WTC11 (cell line): Measurements from ENCODE around the gene OR4B1. TPM values are rescaled to one million over a fixed set of nuclear protein-coding genes. Genes with fewer than 3 reads are reported as not detected.

Experiments used
- ATAC-seq: fragments of 200-7000 bp; cut with Tn5 transposase; 2 replicates; pipeline ENCODE4 v1.10.0; 2021; ENCODE audit warnings: mild to moderate bottlenecking, moderate library complexity
- CTCF ChIA-PET: fragments of 300-600 bp; sonication (Branson Sonifier 250); formaldehyde crosslinking; loops from one replicate; lab custom pipeline; 2021; ENCODE audit warnings: antibody characterized with exemption; lab: Charles Lee
- POLR2A ChIA-PET: fragments of 350-600 bp; sonication (Branson Sonifier 250); formaldehyde crosslinking; loops from one replicate; lab custom pipeline; 2021; ENCODE audit warnings: antibody characterized with exemption; lab: Charles Lee
- DNase-seq: peaks from one replicate; pipeline ENCODE4 v3.0.0; 2021; ENCODE audit warnings: low spot score
- H3K27ac Mint-ChIP-seq: 2 replicates; pipeline ENCODE4 v1.8.0; 2021; ENCODE audit warnings: mixed read lengths
- H3K27me3 Mint-ChIP-seq: 2 replicates; pipeline ENCODE4 v1.8.0; 2021; ENCODE audit warnings: low read depth, mild to moderate bottlenecking, moderate library complexity, mixed read lengths
- H3K36me3 Mint-ChIP-seq: 2 replicates; pipeline ENCODE4 v1.8.0; 2021; ENCODE audit warnings: mixed read lengths
- H3K4me1 Mint-ChIP-seq: 2 replicates; pipeline ENCODE4 v1.8.0; 2022; ENCODE audit warnings: mixed read lengths
- H3K4me3 Mint-ChIP-seq: 2 replicates; pipeline ENCODE4 v1.8.0; 2021; ENCODE audit warnings: mild to moderate bottlenecking, moderate library complexity, mixed read lengths
- H3K9me3 Mint-ChIP-seq: 2 replicates; pipeline ENCODE4 v1.8.0; 2021; ENCODE audit warnings: mixed read lengths
- CREM ChIP-seq: sonication (generic); formaldehyde crosslinking; IDR thresholded peaks from 2 replicates; pipeline ENCODE4 v1.8.1; 2022; ENCODE audit warnings: mild to moderate bottlenecking, missing genetic modification reagents, moderate library complexity
- EMX1 ChIP-seq: fragments of 250-450 bp; sonication (Bioruptor Pico); IDR thresholded peaks from 2 replicates; pipeline ENCODE4 v1.8.0; 2021; ENCODE audit warnings: mild to moderate bottlenecking
- FOXJ3 ChIP-seq: sonication (generic); formaldehyde crosslinking; IDR thresholded peaks from 2 replicates; pipeline ENCODE4 v1.9.0; 2021; ENCODE audit warnings: missing genetic modification reagents, mild to moderate bottlenecking, borderline replicate concordance
- FOXP1 ChIP-seq: sonication (generic); formaldehyde crosslinking; IDR thresholded peaks from 2 replicates; pipeline ENCODE4 v1.8.0; 2022; ENCODE audit warnings: missing genetic modification reagents, mild to moderate bottlenecking, moderate library complexity, borderline replicate concordance
- GRHL2 ChIP-seq: fragments of 250-450 bp; sonication (Bioruptor Pico); IDR thresholded peaks from 2 replicates; pipeline ENCODE4 v1.8.0; 2022; ENCODE audit warnings: mild to moderate bottlenecking, moderate library complexity; ENCODE audit not compliant: insufficient replicate concordance, severe bottlenecking
- JUN ChIP-seq: sonication (generic); formaldehyde crosslinking; IDR thresholded peaks from 2 replicates; pipeline ENCODE4 v1.8.0; 2023; ENCODE audit warnings: mild to moderate bottlenecking, missing genetic modification reagents
- NFYB ChIP-seq: sonication (generic); formaldehyde crosslinking; conservative IDR thresholded peaks from 2 replicates; pipeline ENCODE4 v1.8.0; 2022; ENCODE audit warnings: low read depth, missing genetic modification reagents
- NR1H2 ChIP-seq: sonication (generic); formaldehyde crosslinking; IDR thresholded peaks from 2 replicates; pipeline ENCODE4 v1.9.0; 2021; ENCODE audit warnings: mild to moderate bottlenecking, moderate library complexity, missing genetic modification reagents
- NR2C2 ChIP-seq: sonication (generic); formaldehyde crosslinking; IDR thresholded peaks from 2 replicates; pipeline ENCODE4 v1.8.0; 2022; ENCODE audit warnings: mild to moderate bottlenecking, missing genetic modification reagents
- RELA ChIP-seq: sonication (generic); formaldehyde crosslinking; IDR thresholded peaks from 2 replicates; pipeline ENCODE4 v1.8.1; 2022; ENCODE audit warnings: missing genetic modification reagents, mild to moderate bottlenecking, borderline replicate concordance
- RORB ChIP-seq: fragments of 250-450 bp; sonication (Bioruptor Pico); IDR thresholded peaks from 2 replicates; pipeline ENCODE4 v1.9.0; 2021; ENCODE audit warnings: mild to moderate bottlenecking
- ZNF416 ChIP-seq: fragments of 250-450 bp; sonication (Bioruptor Pico); IDR thresholded peaks from 2 replicates; pipeline ENCODE4 v1.9.0; 2021; ENCODE audit warnings: mild to moderate bottlenecking, inconsistent platforms
- ZNF423 ChIP-seq: fragments of 250-450 bp; sonication (Bioruptor Pico); IDR thresholded peaks from 2 replicates; pipeline ENCODE4 v2.1.2; 2022; ENCODE audit warnings: mild to moderate bottlenecking, moderate library complexity
- total RNA-seq: library from RNA; stranded (reverse); gene quantifications from 3 replicates; pipeline ENCODE4 v1.2.3, GENCODE V29; 2021
- TF ChIP-seq, protein P1 (sequence below): sonication (generic); formaldehyde crosslinking; IDR thresholded peaks from 2 replicates; pipeline ENCODE4 v1.8.0; 2023; ENCODE audit warnings: missing genetic modification reagents, mild to moderate bottlenecking, borderline replicate concordance
- TF ChIP-seq, protein P2 (sequence below): sonication (generic); formaldehyde crosslinking; IDR thresholded peaks from 2 replicates; pipeline ENCODE4 v1.8.0; 2022; ENCODE audit warnings: mild to moderate bottlenecking, missing genetic modification reagents
- TF ChIP-seq, protein P3 (sequence below): sonication (generic); formaldehyde crosslinking; IDR thresholded peaks from 2 replicates; pipeline ENCODE4 v1.8.1; 2023; ENCODE audit warnings: mild to moderate bottlenecking, moderate library complexity, missing genetic modification reagents
- TF ChIP-seq, protein P4 (sequence below): sonication (generic); formaldehyde crosslinking; IDR thresholded peaks from 2 replicates; pipeline ENCODE4 v1.8.0; 2022; ENCODE audit warnings: mild to moderate bottlenecking, missing genetic modification reagents
- TF ChIP-seq, protein P5 (sequence below): sonication (generic); formaldehyde crosslinking; conservative IDR thresholded peaks from 2 replicates; pipeline ENCODE4 v1.8.1; 2023; ENCODE audit warnings: mild to moderate bottlenecking, low read depth, missing genetic modification reagents, moderate library complexity
- TF ChIP-seq, protein P6 (sequence below): sonication (generic); formaldehyde crosslinking; IDR thresholded peaks from 2 replicates; pipeline ENCODE4 v1.8.1; 2022; ENCODE audit warnings: low read depth, mild to moderate bottlenecking, moderate library complexity, missing genetic modification reagents, borderline replicate concordance
- TF ChIP-seq, protein P7 (sequence below): sonication (generic); formaldehyde crosslinking; IDR thresholded peaks from 2 replicates; pipeline ENCODE4 v1.8.1; 2022; ENCODE audit warnings: missing genetic modification reagents, borderline replicate concordance

The OR4B1 gene
- total RNA-seq, 1 experiment from 2014 or later = not detected

DNA sequence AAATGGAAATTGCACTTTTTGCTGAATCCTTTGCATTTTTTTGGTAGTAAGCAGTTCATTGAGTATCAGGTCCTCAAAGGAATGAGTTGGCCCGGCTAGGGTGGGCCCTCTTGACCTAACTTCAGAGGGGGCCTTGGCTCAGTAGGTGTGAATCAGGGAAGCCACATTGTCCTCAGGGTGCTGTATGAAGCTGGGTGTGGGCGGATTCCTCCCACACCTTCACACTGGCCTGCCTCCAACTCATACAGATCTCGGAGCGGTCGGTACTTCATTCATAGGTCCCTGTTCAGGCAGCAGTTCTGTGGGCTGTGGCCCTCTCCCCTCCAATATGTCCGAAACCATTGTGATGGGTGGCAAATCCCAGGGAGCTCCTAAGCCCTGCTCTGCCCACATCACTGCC lies 47.4 kb upstream of the OR4B1 start:
- TF ChIP-seq ZNF423 (CRISPR knock-in tag) (no peak), FOXP1 (no peak), RORB (CRISPR knock-in tag) (no peak), NR1H2 (CRISPR knock-in tag) (no peak), FOXJ3 (CRISPR knock-in tag) (no peak), JUN (CRISPR knock-in tag) (no peak), CREM (CRISPR knock-in tag) (no peak), EMX1 (CRISPR knock-in tag) (no peak), NFYB (CRISPR knock-in tag) (no peak), ZNF416 (CRISPR knock-in tag) (no peak), NR2C2 (CRISPR knock-in tag) (no peak), GRHL2 (no peak), RELA (CRISPR knock-in tag) (no peak)
- TF ChIP-seq, protein P1, sequence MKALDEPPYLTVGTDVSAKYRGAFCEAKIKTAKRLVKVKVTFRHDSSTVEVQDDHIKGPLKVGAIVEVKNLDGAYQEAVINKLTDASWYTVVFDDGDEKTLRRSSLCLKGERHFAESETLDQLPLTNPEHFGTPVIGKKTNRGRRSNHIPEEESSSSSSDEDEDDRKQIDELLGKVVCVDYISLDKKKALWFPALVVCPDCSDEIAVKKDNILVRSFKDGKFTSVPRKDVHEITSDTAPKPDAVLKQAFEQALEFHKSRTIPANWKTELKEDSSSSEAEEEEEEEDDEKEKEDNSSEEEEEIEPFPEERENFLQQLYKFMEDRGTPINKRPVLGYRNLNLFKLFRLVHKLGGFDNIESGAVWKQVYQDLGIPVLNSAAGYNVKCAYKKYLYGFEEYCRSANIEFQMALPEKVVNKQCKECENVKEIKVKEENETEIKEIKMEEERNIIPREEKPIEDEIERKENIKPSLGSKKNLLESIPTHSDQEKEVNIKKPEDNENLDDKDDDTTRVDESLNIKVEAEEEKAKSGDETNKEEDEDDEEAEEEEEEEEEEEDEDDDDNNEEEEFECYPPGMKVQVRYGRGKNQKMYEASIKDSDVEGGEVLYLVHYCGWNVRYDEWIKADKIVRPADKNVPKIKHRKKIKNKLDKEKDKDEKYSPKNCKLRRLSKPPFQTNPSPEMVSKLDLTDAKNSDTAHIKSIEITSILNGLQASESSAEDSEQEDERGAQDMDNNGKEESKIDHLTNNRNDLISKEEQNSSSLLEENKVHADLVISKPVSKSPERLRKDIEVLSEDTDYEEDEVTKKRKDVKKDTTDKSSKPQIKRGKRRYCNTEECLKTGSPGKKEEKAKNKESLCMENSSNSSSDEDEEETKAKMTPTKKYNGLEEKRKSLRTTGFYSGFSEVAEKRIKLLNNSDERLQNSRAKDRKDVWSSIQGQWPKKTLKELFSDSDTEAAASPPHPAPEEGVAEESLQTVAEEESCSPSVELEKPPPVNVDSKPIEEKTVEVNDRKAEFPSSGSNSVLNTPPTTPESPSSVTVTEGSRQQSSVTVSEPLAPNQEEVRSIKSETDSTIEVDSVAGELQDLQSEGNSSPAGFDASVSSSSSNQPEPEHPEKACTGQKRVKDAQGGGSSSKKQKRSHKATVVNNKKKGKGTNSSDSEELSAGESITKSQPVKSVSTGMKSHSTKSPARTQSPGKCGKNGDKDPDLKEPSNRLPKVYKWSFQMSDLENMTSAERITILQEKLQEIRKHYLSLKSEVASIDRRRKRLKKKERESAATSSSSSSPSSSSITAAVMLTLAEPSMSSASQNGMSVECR (CRISPR knock-in tag) = no peak
- TF ChIP-seq, protein P2, sequence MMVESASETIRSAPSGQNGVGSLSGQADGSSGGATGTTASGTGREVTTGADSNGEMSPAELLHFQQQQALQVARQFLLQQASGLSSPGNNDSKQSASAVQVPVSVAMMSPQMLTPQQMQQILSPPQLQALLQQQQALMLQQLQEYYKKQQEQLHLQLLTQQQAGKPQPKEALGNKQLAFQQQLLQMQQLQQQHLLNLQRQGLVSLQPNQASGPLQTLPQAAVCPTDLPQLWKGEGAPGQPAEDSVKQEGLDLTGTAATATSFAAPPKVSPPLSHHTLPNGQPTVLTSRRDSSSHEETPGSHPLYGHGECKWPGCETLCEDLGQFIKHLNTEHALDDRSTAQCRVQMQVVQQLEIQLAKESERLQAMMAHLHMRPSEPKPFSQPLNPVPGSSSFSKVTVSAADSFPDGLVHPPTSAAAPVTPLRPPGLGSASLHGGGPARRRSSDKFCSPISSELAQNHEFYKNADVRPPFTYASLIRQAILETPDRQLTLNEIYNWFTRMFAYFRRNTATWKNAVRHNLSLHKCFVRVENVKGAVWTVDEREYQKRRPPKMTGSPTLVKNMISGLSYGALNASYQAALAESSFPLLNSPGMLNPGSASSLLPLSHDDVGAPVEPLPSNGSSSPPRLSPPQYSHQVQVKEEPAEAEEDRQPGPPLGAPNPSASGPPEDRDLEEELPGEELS = no peak
- TF ChIP-seq, protein P3, sequence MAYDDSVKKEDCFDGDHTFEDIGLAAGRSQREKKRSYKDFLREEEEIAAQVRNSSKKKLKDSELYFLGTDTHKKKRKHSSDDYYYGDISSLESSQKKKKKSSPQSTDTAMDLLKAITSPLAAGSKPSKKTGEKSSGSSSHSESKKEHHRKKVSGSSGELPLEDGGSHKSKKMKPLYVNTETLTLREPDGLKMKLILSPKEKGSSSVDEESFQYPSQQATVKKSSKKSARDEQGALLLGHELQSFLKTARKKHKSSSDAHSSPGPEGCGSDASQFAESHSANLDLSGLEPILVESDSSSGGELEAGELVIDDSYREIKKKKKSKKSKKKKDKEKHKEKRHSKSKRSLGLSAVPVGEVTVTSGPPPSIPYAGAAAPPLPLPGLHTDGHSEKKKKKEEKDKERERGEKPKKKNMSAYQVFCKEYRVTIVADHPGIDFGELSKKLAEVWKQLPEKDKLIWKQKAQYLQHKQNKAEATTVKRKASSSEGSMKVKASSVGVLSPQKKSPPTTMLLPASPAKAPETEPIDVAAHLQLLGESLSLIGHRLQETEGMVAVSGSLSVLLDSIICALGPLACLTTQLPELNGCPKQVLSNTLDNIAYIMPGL (CRISPR knock-in tag) = no peak
- TF ChIP-seq, protein P4, sequence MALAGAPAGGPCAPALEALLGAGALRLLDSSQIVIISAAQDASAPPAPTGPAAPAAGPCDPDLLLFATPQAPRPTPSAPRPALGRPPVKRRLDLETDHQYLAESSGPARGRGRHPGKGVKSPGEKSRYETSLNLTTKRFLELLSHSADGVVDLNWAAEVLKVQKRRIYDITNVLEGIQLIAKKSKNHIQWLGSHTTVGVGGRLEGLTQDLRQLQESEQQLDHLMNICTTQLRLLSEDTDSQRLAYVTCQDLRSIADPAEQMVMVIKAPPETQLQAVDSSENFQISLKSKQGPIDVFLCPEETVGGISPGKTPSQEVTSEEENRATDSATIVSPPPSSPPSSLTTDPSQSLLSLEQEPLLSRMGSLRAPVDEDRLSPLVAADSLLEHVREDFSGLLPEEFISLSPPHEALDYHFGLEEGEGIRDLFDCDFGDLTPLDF (CRISPR knock-in tag) = no peak
- TF ChIP-seq, protein P5, sequence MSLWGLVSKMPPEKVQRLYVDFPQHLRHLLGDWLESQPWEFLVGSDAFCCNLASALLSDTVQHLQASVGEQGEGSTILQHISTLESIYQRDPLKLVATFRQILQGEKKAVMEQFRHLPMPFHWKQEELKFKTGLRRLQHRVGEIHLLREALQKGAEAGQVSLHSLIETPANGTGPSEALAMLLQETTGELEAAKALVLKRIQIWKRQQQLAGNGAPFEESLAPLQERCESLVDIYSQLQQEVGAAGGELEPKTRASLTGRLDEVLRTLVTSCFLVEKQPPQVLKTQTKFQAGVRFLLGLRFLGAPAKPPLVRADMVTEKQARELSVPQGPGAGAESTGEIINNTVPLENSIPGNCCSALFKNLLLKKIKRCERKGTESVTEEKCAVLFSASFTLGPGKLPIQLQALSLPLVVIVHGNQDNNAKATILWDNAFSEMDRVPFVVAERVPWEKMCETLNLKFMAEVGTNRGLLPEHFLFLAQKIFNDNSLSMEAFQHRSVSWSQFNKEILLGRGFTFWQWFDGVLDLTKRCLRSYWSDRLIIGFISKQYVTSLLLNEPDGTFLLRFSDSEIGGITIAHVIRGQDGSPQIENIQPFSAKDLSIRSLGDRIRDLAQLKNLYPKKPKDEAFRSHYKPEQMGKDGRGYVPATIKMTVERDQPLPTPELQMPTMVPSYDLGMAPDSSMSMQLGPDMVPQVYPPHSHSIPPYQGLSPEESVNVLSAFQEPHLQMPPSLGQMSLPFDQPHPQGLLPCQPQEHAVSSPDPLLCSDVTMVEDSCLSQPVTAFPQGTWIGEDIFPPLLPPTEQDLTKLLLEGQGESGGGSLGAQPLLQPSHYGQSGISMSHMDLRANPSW (CRISPR knock-in tag) = no peak
- TF ChIP-seq, protein P6, sequence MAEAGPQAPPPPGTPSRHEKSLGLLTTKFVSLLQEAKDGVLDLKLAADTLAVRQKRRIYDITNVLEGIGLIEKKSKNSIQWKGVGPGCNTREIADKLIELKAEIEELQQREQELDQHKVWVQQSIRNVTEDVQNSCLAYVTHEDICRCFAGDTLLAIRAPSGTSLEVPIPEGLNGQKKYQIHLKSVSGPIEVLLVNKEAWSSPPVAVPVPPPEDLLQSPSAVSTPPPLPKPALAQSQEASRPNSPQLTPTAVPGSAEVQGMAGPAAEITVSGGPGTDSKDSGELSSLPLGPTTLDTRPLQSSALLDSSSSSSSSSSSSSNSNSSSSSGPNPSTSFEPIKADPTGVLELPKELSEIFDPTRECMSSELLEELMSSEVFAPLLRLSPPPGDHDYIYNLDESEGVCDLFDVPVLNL (CRISPR knock-in tag) = no peak
- TF ChIP-seq, protein P7, sequence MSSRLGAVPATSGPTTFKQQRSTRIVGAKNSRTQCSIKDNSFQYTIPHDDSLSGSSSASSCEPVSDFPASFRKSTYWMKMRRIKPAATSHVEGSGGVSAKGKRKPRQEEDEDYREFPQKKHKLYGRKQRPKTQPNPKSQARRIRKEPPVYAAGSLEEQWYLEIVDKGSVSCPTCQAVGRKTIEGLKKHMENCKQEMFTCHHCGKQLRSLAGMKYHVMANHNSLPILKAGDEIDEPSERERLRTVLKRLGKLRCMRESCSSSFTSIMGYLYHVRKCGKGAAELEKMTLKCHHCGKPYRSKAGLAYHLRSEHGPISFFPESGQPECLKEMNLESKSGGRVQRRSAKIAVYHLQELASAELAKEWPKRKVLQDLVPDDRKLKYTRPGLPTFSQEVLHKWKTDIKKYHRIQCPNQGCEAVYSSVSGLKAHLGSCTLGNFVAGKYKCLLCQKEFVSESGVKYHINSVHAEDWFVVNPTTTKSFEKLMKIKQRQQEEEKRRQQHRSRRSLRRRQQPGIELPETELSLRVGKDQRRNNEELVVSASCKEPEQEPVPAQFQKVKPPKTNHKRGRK (CRISPR knock-in tag) = no peak
- Mint-ChIP-seq H3K4me1 (no peaks in the 10 kb centered on the region), H3K9me3 (no peaks in the 10 kb centered on the region), H3K4me3 (no peak overlapping the region), H3K27ac (no peak overlapping the region), H3K27me3 (no peaks in the 10 kb centered on the region), H3K36me3 (peaks cover 11% of the 10 kb centered on the region)
- DNase-seq = no peak
- POLR2A ChIA-PET = no interaction called here
- CTCF ChIA-PET = no interaction called here
- ATAC-seq = no peak
